HCT116 (cell line): ENCODE data around the gene BBX.

ENCODE experiments used
- CTCF ChIP-seq, 3 experiments: fragments of 200-600 bp in 1 of 3; sonication (generic) in 1 of 3; IDR thresholded peaks in 2 of 3; conservative IDR thresholded peaks in 1 of 3; 2 replicates each; pipeline ENCODE4 v1.5.1; 2012 to 2017; ENCODE audit warnings: low read depth in 2 of 3, low read length in 2 of 3, antibody characterized with exemption in 1 of 3, borderline replicate concordance in 1 of 3, control low read depth in 1 of 3, mild to moderate bottlenecking in 1 of 3, mixed read lengths in 1 of 3, mixed run types in 1 of 3, moderate library complexity in 1 of 3; ENCODE audit not compliant: insufficient read depth in 1 of 3
- EGR1 ChIP-seq: IDR thresholded peaks from 2 replicates; pipeline ENCODE4 v1.6.1; 2012; ENCODE audit warnings: low read depth
- EZH2 ChIP-seq: fragments of 200-600 bp; sonication (generic); IDR thresholded peaks from 2 replicates; pipeline ENCODE4 v1.6.1; 2017; ENCODE audit warnings: antibody characterized with exemption, mixed run types
- POLR2A ChIP-seq: IDR thresholded peaks from 2 replicates; pipeline ENCODE4 v1.7.0; 2011; ENCODE audit warnings: borderline replicate concordance; ENCODE audit not compliant: insufficient read depth, insufficient read length; ENCODE audit errors: extremely low read depth
- POLR2AphosphoS5 ChIP-seq: IDR thresholded peaks from 2 replicates; pipeline ENCODE4 v1.6.1; 2011; ENCODE audit warnings: mild to moderate bottlenecking, low read depth, low read length, moderate library complexity
- SIN3A ChIP-seq: IDR thresholded peaks from 2 replicates; pipeline ENCODE4 v1.6.1; 2012; ENCODE audit warnings: low read depth
- SP1 ChIP-seq: IDR thresholded peaks from 2 replicates; pipeline ENCODE4 v1.6.1; 2012; ENCODE audit warnings: low read depth
- ZFX ChIP-seq: fragments of 450-650 bp; IDR thresholded peaks from 2 replicates; pipeline ENCODE4 v1.6.1; 2017

- TF ChIP-seq ZFX (no peak), POLR2A (no peak), CTCF (IDR thresholded peaks at IDR 0.05 in 2 of 3, conservative IDR thresholded peaks at IDR 0.05 in 1 of 3; ENCODE audit: borderline replicate concordance in 1 of 3, insufficient read depth in 1 of 3, low read depth in 2 of 3, low read length in 2 of 3) (no peak), SIN3A (no peak), EZH2 (no peak), POLR2AphosphoS5 (no peak), EGR1 (no peak), SP1 (no peak)
Observed at GRCh38 chr3:107772016-107772415, 249.3 kb downstream of the BBX start.
